NB4 (cell line): ENCODE results near the gene PSMB2.

Experiments
- CTCF ChIP-seq: IDR thresholded peaks from one replicate; pipeline ENCODE4 v1.5.1; 2012; ENCODE audit warnings: low read depth, low read length
- POLR2A ChIP-seq: IDR thresholded peaks from 2 replicates; pipeline ENCODE4 v1.6.1; 2011; ENCODE audit warnings: mild to moderate bottlenecking; ENCODE audit not compliant: insufficient read length; ENCODE audit errors: extremely low read depth

- TF ChIP-seq POLR2A (no peak), CTCF (no peak)
Observed at GRCh38 chr1:35672116-35672515, 30.8 kb upstream of the PSMB2 start.
